Stomach (tissue), 4 donors: ENCODE results near the gene LYZL2.
"Not testable (repeated sequence)": the region's sequence is repeated elsewhere in the genome, so short reads cannot be mapped to it uniquely, and the experiment has no call there.

Experiments used
- EP300 ChIP-seq: sonication (generic); formaldehyde crosslinking; IDR thresholded peaks from one replicate; pipeline ENCODE4 v1.6.1; 2017; ENCODE audit warnings: antibody characterized with exemption
- POLR2A ChIP-seq, 4 donors: fragments of 450-650 bp; IDR thresholded peaks; one replicate each; pipeline ENCODE4 v1.6.1; 2016; ENCODE audit warnings: antibody characterized with exemption in 4 of 4, control low read depth in 2 of 4, mild to moderate bottlenecking in 1 of 4, moderate library complexity in 1 of 4
- POLR2AphosphoS5 ChIP-seq, 3 donors: sonication (generic); formaldehyde crosslinking; IDR thresholded peaks; one replicate each; pipeline ENCODE4 v1.6.1; 2016; ENCODE audit warnings: antibody characterized with exemption in 3 of 3
- TF ChIP-seq, protein P1 (sequence below), 7 experiments: fragments of 450-650 bp in 4 of 7; fragments of 200-600 bp in 3 of 7; sonication (generic) in 3 of 7; IDR thresholded peaks; one replicate each; pipeline ENCODE4 v1.5.1; 2016 to 2019; ENCODE audit warnings: antibody characterized with exemption in 7 of 7, control low read depth in 2 of 7, mild to moderate bottlenecking in 1 of 7

DNA sequence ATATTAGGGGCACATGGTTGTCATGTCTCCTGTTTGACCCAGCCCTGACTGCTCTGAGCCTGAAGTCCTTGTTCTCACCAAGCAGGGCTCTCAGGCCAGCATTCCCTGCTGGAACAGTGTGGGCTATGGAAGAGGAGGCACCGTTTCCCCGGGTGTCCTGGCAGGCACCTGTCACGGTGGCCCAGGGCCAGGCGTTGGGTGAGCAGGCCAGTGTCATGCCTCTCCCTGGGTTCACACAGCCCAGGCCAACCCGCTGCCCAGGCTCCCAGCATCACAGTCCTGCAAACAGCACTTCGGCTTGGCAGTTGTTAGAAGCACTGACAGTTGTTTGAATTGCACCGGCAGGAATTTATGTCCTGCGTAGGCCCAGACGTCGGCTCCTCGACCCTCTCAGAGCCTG lies 38.4 kb upstream of the LYZL2 start:
- TF ChIP-seq, protein P1, sequence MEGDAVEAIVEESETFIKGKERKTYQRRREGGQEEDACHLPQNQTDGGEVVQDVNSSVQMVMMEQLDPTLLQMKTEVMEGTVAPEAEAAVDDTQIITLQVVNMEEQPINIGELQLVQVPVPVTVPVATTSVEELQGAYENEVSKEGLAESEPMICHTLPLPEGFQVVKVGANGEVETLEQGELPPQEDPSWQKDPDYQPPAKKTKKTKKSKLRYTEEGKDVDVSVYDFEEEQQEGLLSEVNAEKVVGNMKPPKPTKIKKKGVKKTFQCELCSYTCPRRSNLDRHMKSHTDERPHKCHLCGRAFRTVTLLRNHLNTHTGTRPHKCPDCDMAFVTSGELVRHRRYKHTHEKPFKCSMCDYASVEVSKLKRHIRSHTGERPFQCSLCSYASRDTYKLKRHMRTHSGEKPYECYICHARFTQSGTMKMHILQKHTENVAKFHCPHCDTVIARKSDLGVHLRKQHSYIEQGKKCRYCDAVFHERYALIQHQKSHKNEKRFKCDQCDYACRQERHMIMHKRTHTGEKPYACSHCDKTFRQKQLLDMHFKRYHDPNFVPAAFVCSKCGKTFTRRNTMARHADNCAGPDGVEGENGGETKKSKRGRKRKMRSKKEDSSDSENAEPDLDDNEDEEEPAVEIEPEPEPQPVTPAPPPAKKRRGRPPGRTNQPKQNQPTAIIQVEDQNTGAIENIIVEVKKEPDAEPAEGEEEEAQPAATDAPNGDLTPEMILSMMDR (IDR thresholded peaks at IDR 0.05), result not testable (repeated sequence)
- TF ChIP-seq EP300; POLR2A (IDR thresholded peaks at IDR 0.05); POLR2AphosphoS5 (IDR thresholded peaks at IDR 0.05): not testable (repeated sequence)
